Measurements from ENCODE around the gene PRL. TPM values are rescaled to one million over a fixed set of nuclear protein-coding genes. Genes with fewer than 3 reads are reported as not detected.

The PRL gene
- total and polyA plus RNA-seq, 2 experiments from 2014 or later = not detected

- Histone ChIP-seq H3K9me2 (ENCODE audit: insufficient read depth) (no peaks in the 10 kb centered on the region), H3F3A (replicated peaks; ENCODE audit: low read depth) (no peaks in the 10 kb centered on the region), H3K36me3 (ENCODE audit: insufficient read depth) (no peaks in the 10 kb centered on the region), H3K27me3 (ENCODE audit: insufficient read depth) (no peaks in the 10 kb centered on the region), H3K4me1 (ENCODE audit: insufficient read depth) (no peaks in the 10 kb centered on the region), H3K79me2 (replicated peaks; ENCODE audit: insufficient read depth) (no peaks in the 10 kb centered on the region), H3K4me3 (no peak overlapping the region), H3K27ac (ENCODE audit: low read depth) (no peak overlapping the region), H2AFZ (0 out of 2 replicates have a peak overlapping the region, but pooled peaks have one; percentile 15), H4K20me1 (replicated peaks; ENCODE audit: insufficient read depth) (no peaks in the 10 kb centered on the region), H3K4me2 (no peak overlapping the region)
- Mint-ChIP-seq H3K27ac (no peak overlapping the region), H3K4me1 (no peaks in the 10 kb centered on the region), H3K36me3 (ENCODE audit: low read depth) (no peaks in the 10 kb centered on the region), H3K4me3 (no peak overlapping the region), H3K27me3 (ENCODE audit: insufficient read depth, low read depth, poor library complexity) (no peaks in the 10 kb centered on the region), H3K9me3 (no peaks in the 10 kb centered on the region)
- TF ChIP-seq ZNF114 (CRISPR knock-in tag; IDR thresholded peaks at IDR 0.05) = no peak
- TF ChIP-seq JUNB (IDR thresholded peaks at IDR 0.05; ENCODE audit: unreplicated experiment) = no peak
- TF ChIP-seq REST (IDR thresholded peaks at IDR 0.05; ENCODE audit: unreplicated experiment) = no peak
- no peak for TF ChIP-seq EZH2phosphoT487 (IDR thresholded peaks at IDR 0.05; ENCODE audit: unreplicated experiment)
- no peak for TF ChIP-seq STAT1 (IDR thresholded peaks at IDR 0.05; ENCODE audit: unreplicated experiment)
- ATAC-seq (no peak), DNase-seq (ENCODE audit: low spot score) (no peak)
These were observed 3.6 kb upstream of the PRL start for GRCh38 chr6:22300273-22300998.

GRCh38 chr6:22298475-22298890 lies 1.6 kb upstream of the PRL start:
- no peak overlapping the region for H3K27ac ChIP-seq (ENCODE audit: low read depth)
- TF ChIP-seq CREB1 (CRISPR knock-in tag; IDR thresholded peaks at IDR 0.05; ENCODE audit: low read depth) (no peak), EZH2phosphoT487 (IDR thresholded peaks at IDR 0.05; ENCODE audit: unreplicated experiment) (no peak), EZH2 (IDR thresholded peaks at IDR 0.05; ENCODE audit: low read depth, unreplicated experiment) (no peak), STAT1 (IDR thresholded peaks at IDR 0.05; ENCODE audit: unreplicated experiment) (no peak), NANOG (IDR thresholded peaks at IDR 0.05; ENCODE audit: borderline replicate concordance) (no peak)
- ATAC-seq (no peak), DNase-seq (ENCODE audit: low spot score) (no peak)
- Mint-ChIP-seq H3K27me3 (ENCODE audit: insufficient read depth, low read depth, poor library complexity) (no peaks in the 10 kb centered on the region), H3K9me3 (no peaks in the 10 kb centered on the region), H3K36me3 (ENCODE audit: low read depth) (no peaks in the 10 kb centered on the region), H3K4me3 (no peak overlapping the region), H3K27ac (no peak overlapping the region), H3K4me1 (no peaks in the 10 kb centered on the region)
- no peaks in the 10 kb centered on the region for H3K4me1 ChIP-seq (ENCODE audit: insufficient read depth)
- H2AFZ ChIP-seq = no peak overlapping the region
- H4K20me1 ChIP-seq (replicated peaks; ENCODE audit: insufficient read depth) = no peaks in the 10 kb centered on the region
- H3K27me3 ChIP-seq (ENCODE audit: insufficient read depth) = no peaks in the 10 kb centered on the region
- H3K9me2 ChIP-seq (ENCODE audit: insufficient read depth) = no peaks in the 10 kb centered on the region
- no peaks in the 10 kb centered on the region for H3F3A ChIP-seq (replicated peaks; ENCODE audit: low read depth)
- no peaks in the 10 kb centered on the region for H3K79me2 ChIP-seq (replicated peaks; ENCODE audit: insufficient read depth)
- H3K36me3 ChIP-seq (ENCODE audit: insufficient read depth) = no peaks in the 10 kb centered on the region
- no peak overlapping the region for H3K4me2 ChIP-seq
- no peak overlapping the region for H3K4me3 ChIP-seq

Measured in GM23338 (cell line).